Stimulated activated CD8-positive, alpha-beta memory T cell treated with anti-CD3 and anti-CD28 coated beads, Interleukin-4, amount 100 ng/mL, for 24 hours (primary cell): ENCODE data around the gene C1orf52.
A peak's percentile ranks its signal among the peaks of the same experiment; 100 is the strongest.

Source experiments
- DNase-seq: peaks from one replicate; pipeline ENCODE4 v3.0.0-alpha.2; 2020; ENCODE audit warnings: low read depth

The C1orf52 gene

GRCh38 chr1:85259118-85259911 is at the start of gene C1orf52:
Gene C1orf52, minus strand, starts transcription at chr1:85259662. Its CDS starts 29 bp downstream, at chr1:85259633.
- peak; percentile 93 for DNase-seq

GRCh38 chr1:85308833-85309350 is 49.4 kb upstream of the C1orf52 start:
- DNase-seq, result no peak

GRCh38 chr1:85307987-85308832 is 48.7 kb upstream of the C1orf52 start:
- DNase-seq, result peak; percentile 49

GRCh38 chr1:85306236-85306635 is 46.8 kb upstream of the C1orf52 start:
- no peak for DNase-seq

- DNase-seq, result no peak
Observed at GRCh38 chr1:85303440-85304162, 44.1 kb upstream of the C1orf52 start.

- DNase-seq, result no peak
Observed at GRCh38 chr1:85300140-85300539, 40.7 kb upstream of the C1orf52 start.

- peak; percentile 58 for DNase-seq
Observed at GRCh38 chr1:85297855-85298629, 38.6 kb upstream of the C1orf52 start.

- no peak for DNase-seq
Observed at GRCh38 chr1:85297538-85297854, 38.0 kb upstream of the C1orf52 start.

- no peak for DNase-seq
Observed at GRCh38 chr1:85296980-85297379, 37.5 kb upstream of the C1orf52 start.

- no peak for DNase-seq
Observed at GRCh38 chr1:85295654-85296053, 36.2 kb upstream of the C1orf52 start.

GRCh38 chr1:85295006-85295431 is 35.6 kb upstream of the C1orf52 start:
- no peak for DNase-seq

- DNase-seq, result no peak
Observed at GRCh38 chr1:85290826-85291225, 31.4 kb upstream of the C1orf52 start.

- no peak for DNase-seq
Observed at GRCh38 chr1:85289848-85290335, 30.4 kb upstream of the C1orf52 start.

GRCh38 chr1:85289207-85289847 is 29.9 kb upstream of the C1orf52 start:
- DNase-seq, result no peak

- DNase-seq, result no peak
Observed at GRCh38 chr1:85284202-85284601, 24.7 kb upstream of the C1orf52 start.

- no peak for DNase-seq
Observed at GRCh38 chr1:85283475-85284199, 24.2 kb upstream of the C1orf52 start.

- DNase-seq, result no peak
Observed at GRCh38 chr1:85282424-85282823, 23.0 kb upstream of the C1orf52 start.

GRCh38 chr1:85280636-85281035 is 21.2 kb upstream of the C1orf52 start:
- no peak for DNase-seq

- DNase-seq, result no peak
Observed at GRCh38 chr1:85279458-85280080, 20.1 kb upstream of the C1orf52 start.

- DNase-seq, result peak; percentile 18
Observed at GRCh38 chr1:85278853-85279314, 19.4 kb upstream of the C1orf52 start.
